ENCODE results near the gene KRT86.

KRT86 gene

GRCh38 chr12:52246720-52247621 lies 27.5 kb upstream of the KRT86 start:
- Histone ChIP-seq H3K4me3 (ENCODE audit: low read depth, low read length) (no peak overlapping the region), H3K27me3 (no peaks in the 10 kb centered on the region), H3K4me1 (peaks cover 27% of the 10 kb centered on the region), H3K36me3 (no peaks in the 10 kb centered on the region), H3K9me3 (no peaks in the 10 kb centered on the region)
- TF ChIP-seq CTCF (IDR thresholded peaks at IDR 0.05; ENCODE audit: low read depth, low read length) = no peak
- no peak for DNase-seq

DNA sequence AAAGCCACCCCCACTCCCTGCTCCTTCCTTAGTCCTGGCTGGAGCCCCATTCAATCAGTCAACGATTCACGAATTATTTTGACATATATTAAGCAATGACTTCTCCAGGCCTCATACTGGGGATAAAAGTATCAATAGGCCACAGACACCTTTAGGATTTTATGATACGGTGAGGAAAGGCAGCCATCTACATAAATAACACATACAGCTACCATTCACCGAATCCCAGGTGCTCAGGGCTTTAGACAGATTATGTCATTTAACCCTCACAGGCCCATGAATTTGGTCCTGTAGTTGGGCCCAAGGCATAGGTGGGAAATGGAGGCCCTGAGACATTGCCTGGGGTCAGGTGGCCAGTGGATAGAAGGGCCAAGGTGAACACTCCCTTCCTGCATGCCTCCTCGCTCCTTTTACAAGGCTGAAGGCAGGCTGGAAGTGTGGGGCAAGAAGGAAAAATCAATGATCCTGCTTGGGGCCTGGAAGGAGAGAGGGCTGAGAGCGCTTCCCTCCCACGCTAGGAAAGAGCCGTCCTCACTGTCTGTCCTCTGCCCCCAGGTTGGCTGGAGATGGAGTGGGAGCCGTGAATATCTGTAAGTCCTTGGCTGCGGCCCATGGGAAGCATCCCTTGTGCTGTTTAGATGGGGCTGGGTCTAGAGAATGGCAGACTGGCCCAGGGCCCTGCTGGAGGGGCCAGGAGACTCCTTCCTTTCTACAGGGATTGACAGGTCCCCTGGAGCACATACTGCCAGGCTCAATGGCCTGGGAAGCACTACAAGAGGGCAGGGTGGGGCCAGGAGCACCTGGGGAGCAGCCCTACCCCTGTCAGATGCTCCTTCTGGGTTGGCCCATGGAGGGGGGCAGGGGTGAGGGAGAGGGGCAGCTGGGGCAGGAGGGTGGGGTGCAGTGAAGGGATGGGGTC lies 26.6 kb upstream of the KRT86 start:
- H3K9me3 ChIP-seq = no peaks in the 10 kb centered on the region
- no peak for TF ChIP-seq CTCF (IDR thresholded peaks at IDR 0.05; ENCODE audit: low read depth, low read length)
- no peaks in the 10 kb centered on the region for H3K36me3 ChIP-seq
- H3K27me3 ChIP-seq = no peaks in the 10 kb centered on the region
- no peak for DNase-seq
- peaks cover 25% of the 10 kb centered on the region for H3K4me1 ChIP-seq
- no peak overlapping the region for H3K4me3 ChIP-seq (ENCODE audit: low read depth, low read length)

DNA sequence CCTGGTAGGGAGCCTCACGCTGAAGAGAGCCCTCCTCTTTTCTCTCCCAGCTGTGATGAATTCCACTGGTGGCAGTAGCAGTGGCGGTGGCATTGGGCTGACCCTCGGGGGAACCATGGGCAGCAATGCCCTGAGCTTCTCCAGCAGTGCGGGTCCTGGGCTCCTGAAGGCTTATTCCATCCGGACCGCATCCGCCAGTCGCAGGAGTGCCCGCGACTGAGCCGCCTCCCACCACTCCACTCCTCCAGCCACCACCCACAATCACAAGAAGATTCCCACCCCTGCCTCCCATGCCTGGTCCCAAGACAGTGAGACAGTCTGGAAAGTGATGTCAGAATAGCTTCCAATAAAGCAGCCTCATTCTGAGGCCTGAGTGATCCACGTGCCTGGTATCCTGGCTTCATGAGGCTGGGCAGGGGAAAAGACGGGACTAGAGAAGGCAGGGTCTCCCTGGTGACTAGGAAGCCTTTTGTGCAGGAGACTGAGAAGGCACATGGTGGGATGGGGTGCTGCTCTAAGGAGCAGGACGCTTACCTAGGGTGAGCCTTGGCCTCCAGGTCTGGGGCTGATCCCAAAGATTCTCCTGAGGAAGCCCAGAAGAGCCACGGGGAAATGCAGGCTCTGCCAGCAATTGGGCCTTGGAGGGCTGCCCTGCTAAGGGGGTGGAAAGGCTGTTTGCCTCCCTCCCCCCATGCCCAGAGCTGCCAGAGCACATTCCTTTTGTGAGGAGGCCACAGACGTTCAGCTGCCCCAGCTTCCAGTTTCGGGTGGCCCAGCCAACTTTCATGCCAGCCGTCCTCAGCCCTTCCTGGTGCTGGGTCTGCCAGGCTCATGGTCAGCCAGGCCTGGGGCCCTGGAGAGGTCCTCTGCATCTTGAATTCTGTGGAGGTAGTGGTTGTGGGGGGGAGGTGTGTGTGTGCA lies 25.6 kb upstream of the KRT86 start:
- Histone ChIP-seq H3K4me1 (peaks cover 16% of the 10 kb centered on the region), H3K9me3 (no peaks in the 10 kb centered on the region), H3K27me3 (no peaks in the 10 kb centered on the region), H3K4me3 (ENCODE audit: low read depth, low read length) (no peak overlapping the region), H3K36me3 (no peaks in the 10 kb centered on the region)
- DNase-seq = no peak
- no peak for TF ChIP-seq CTCF (IDR thresholded peaks at IDR 0.05; ENCODE audit: low read depth, low read length)

GRCh38 chr12:52249511-52250047 lies 24.9 kb upstream of the KRT86 start:
- TF ChIP-seq CTCF (IDR thresholded peaks at IDR 0.05; ENCODE audit: low read depth, low read length) = no peak
- DNase-seq = no peak
- no peaks in the 10 kb centered on the region for H3K27me3 ChIP-seq
- no peaks in the 10 kb centered on the region for H3K9me3 ChIP-seq
- no peaks in the 10 kb centered on the region for H3K36me3 ChIP-seq
- peaks cover 9% of the 10 kb centered on the region for H3K4me1 ChIP-seq
- no peak overlapping the region for H3K4me3 ChIP-seq (ENCODE audit: low read depth, low read length)

DNA sequence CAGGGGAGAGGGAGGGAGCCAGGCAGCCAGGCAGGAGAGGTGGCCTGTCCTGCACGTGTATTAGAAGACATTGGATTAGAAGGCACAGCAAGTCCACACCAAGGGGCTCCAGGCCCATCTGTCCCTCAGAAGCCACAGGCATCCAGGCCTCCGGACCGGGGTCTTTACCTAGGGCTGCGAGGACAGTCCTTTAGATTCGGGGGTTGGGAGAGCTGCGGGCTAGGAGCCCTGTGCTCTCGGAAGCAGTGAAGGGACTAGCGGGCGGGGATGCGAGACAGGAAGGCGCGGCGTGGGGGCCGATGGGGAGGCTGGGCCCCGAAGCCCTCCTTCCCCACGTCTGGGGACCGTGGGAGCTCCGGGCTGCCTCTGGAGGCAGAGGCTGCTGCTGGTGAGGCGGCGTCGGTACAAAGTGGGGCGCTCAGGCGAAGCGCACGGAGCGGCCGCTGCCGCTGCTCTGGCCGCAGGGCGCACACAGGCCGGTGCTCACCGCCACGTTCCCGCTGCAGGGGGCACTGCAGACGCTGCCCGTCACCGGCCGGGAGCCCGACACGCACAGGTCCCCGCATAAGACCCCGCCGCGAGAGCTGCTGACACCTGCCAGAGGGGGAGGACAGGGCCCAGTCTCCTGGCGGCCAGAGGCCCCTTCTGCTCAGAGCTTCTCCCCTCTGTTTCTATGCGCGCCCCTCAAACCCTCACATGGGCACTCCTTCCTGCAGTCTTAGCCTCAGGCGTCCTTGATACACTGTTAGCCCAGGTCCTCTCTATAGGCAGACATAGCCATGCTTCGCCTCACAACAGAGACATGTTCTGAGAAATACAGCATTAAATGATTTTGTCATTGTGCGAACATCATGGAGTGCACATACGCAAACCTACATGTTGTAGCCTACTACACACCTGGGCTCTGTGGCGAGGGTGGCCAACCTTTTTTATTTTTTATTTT lies 24.1 kb upstream of the KRT86 start:
- TF ChIP-seq CTCF (IDR thresholded peaks at IDR 0.05; ENCODE audit: low read depth, low read length) = no peak
- no peaks in the 10 kb centered on the region for H3K36me3 ChIP-seq
- H3K27me3 ChIP-seq = no peaks in the 10 kb centered on the region
- no peak overlapping the region for H3K4me3 ChIP-seq (ENCODE audit: low read depth, low read length)
- H3K9me3 ChIP-seq = no peaks in the 10 kb centered on the region
- peaks cover 5% of the 10 kb centered on the region for H3K4me1 ChIP-seq
- DNase-seq = no peak
